Esophagus muscularis mucosa (tissue), 4 donors: ENCODE measurements around the gene ALKBH5. TPM values are rescaled to one million over a fixed set of nuclear protein-coding genes. Genes with fewer than 3 reads are reported as not detected.
A peak's percentile ranks its signal among the peaks of the same experiment; 100 is the strongest.

Experiments used
- DNase-seq: peaks from one replicate; pipeline ENCODE4 v3.0.0-alpha.2; 2017; ENCODE audit errors: extremely low spot score
- H3K27ac ChIP-seq, 4 donors: fragments of 200-600 bp; sonication (generic); replicated peaks in 1 of 4; 1 replicate in 3 of 4; 2 replicates in 1 of 4; pipeline ENCODE4 v1.5.1; 2016 to 2019; ENCODE audit warnings: mild to moderate bottlenecking in 1 of 4
- H3K27me3 ChIP-seq, 4 donors: fragments of 200-600 bp; sonication (generic); one replicate each; pipeline versions ENCODE4 v1.5.1 to v1.6.0; 2016 to 2019
- H3K36me3 ChIP-seq, 4 donors: fragments of 200-600 bp; sonication (generic); one replicate each; pipeline ENCODE4 v1.5.1; 2016 to 2019
- H3K4me1 ChIP-seq, 4 donors: fragments of 200-600 bp; sonication (generic); one replicate each; pipeline ENCODE4 v1.5.1; 2016 to 2019
- H3K4me3 ChIP-seq, 4 donors: fragments of 200-600 bp; sonication (generic); 1 replicate in 2 of 4; 2 replicates in 2 of 4; pipeline ENCODE4 v1.5.1; 2016 to 2019; ENCODE audit warnings: mild to moderate bottlenecking in 4 of 4, moderate library complexity in 1 of 4
- H3K9me3 ChIP-seq, 4 donors: fragments of 200-600 bp; sonication (generic); 1 replicate in 3 of 4; 2 replicates in 1 of 4; pipeline ENCODE4 v1.5.1; 2016 to 2019
- CTCF ChIP-seq, 3 experiments: fragments of 200-600 bp in 2 of 3; fragments of 450-650 bp in 1 of 3; sonication (generic) in 2 of 3; IDR thresholded peaks; one replicate each; pipeline ENCODE4 v1.5.1; 2017 to 2019; ENCODE audit warnings: antibody characterized with exemption in 3 of 3, mild to moderate bottlenecking in 2 of 3, moderate library complexity in 1 of 3
- EP300 ChIP-seq: sonication (generic); formaldehyde crosslinking; IDR thresholded peaks from one replicate; pipeline ENCODE4 v1.6.1; 2017; ENCODE audit warnings: antibody characterized with exemption
- POLR2A ChIP-seq: fragments of 450-650 bp; IDR thresholded peaks from one replicate; pipeline ENCODE4 v1.6.1; 2017; ENCODE audit warnings: antibody characterized with exemption, moderate library complexity, mild to moderate bottlenecking, low read depth
- POLR2AphosphoS5 ChIP-seq, 2 donors: sonication (generic); formaldehyde crosslinking; IDR thresholded peaks; one replicate each; pipeline ENCODE4 v1.6.1; 2017; ENCODE audit warnings: antibody characterized with exemption in 2 of 2
- WGBS: methylation state at CpG from one replicate; pipeline ENCODE4 v1.1.5; 2018; 5-methylcytosine and 5-hydroxymethylcytosine counted together
- intact Hi-C: fragments of 100-400 bp; cut with DNase I; formaldehyde crosslinking; loops from one replicate; pipeline ENCODE4 v1.15.1; 2023
- total RNA-seq, 4 donors: library from RNA; depleted of rRNA; stranded (reverse); fragments of >200 nt; gene quantifications; one replicate each; pipeline versions ENCODE4 v1.1.0 to v1.2.1, GENCODE V29; 2016

ALKBH5 gene
- total RNA-seq, 4 donors from 2014 or later, result 120 to 197 (median 151) TPM

DNA sequence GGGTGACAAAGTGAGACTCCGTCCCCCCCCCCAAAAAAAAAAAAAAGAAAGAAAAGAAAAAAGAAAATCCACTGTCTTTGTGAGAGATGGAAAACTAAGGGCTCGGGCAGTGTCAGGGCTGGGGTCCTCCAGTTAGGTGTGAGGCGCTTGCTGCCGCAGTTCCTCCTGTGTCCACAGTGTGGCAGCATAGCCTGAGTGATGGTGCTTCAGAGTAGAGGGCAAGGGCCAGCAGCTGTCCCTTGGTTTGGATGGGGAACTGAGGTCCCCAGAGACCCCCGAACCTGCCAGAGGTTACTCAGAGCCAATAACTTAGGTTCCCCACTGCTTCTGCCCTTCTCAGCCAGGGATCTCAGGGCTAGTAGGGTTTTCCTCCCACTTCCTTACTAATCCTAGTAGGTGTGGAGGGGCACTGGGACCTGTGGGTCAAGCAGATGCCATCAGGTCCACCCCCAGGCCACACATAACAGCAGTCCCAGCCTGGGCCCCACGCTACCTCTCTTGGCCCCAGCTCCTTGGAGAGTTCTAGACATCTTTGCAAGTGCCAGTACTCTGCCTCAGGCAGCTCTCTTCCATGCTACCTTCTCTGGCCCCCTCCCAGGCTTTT, 33.9 kb downstream of the ALKBH5 start:
- DNase-seq, result no peak
- intact Hi-C loops, result no loop called here
- no peak overlapping the region for H3K4me3 ChIP-seq
- no peak overlapping the region for H3K27ac ChIP-seq
- no peaks in the 10 kb centered on the region for H3K9me3 ChIP-seq
- H3K4me1 ChIP-seq, result peaks cover 0 to 19% (median 6%) of the 10 kb centered on the region in 4 donors
- H3K36me3 ChIP-seq, result no peaks in the 10 kb centered on the region
- WGBS, result 14% methylated on average over 6 of the region's 6 CpGs
- TF ChIP-seq CTCF (IDR thresholded peaks at IDR 0.05), result peak; percentile 86 to 92 (median 88)
- TF ChIP-seq EP300, result no peak
- TF ChIP-seq POLR2AphosphoS5 (IDR thresholded peaks at IDR 0.05), result peak in 1 of 2 donors; percentile 29
- no peaks in the 10 kb centered on the region for H3K27me3 ChIP-seq

DNA sequence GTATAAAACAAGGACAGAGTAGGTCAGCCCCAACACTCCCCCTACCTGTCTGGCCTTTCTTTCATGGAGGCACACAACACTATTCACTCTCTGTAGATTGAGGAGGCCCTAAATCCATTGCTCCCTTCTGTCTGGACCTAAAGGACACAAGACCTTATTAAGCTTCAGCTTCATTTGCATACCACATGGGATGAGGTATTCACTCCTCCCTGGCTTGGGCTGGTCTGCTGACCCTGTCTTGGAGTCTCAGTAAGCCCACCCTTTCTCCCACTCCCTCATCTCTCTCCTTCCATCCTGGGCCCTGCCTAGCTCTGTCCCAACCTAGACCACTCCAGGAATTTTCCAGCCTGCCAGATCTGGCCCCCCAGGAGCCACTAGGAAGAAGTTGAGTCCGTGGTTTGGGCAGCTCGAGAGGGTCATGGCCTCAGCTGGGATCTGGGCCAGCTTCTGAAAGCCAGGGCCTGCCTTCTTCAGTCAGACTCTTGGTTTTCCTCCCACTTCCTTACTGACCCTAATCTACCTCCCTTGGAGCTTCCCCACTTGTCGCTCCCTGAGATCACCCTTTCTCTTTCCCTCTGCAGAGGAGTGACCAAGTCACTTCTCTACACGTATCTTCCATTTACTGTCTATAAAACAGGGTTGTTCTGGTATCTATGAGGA, 35.3 kb downstream of the ALKBH5 start:
- intact Hi-C loops, result no loop called here
- no peak for DNase-seq
- Histone ChIP-seq H3K27me3 (no peaks in the 10 kb centered on the region), H3K4me1 (peaks cover 0 to 19% (median 6%) of the 10 kb centered on the region in 4 donors), H3K4me3 (no peak overlapping the region), H3K9me3 (no peaks in the 10 kb centered on the region), H3K36me3 (no peaks in the 10 kb centered on the region), H3K27ac (no peak overlapping the region)
- TF ChIP-seq EP300, result no peak
- TF ChIP-seq POLR2A, result no peak
- TF ChIP-seq CTCF (IDR thresholded peaks at IDR 0.05), result no peak
- TF ChIP-seq POLR2AphosphoS5 (IDR thresholded peaks at IDR 0.05), result no peak
- WGBS, result 15% methylated on average over 4 of the region's 4 CpGs

- no peaks in the 10 kb centered on the region for H3K36me3 ChIP-seq
- no peak for DNase-seq
- H3K27ac ChIP-seq, result peak overlapping the region; percentile 63 to 76 (median 68)
- peaks cover 14 to 49% (median 30%) of the 10 kb centered on the region in 4 donors for H3K4me1 ChIP-seq
- 74% methylated on average over 3 of the region's 4 CpGs for WGBS
- TF ChIP-seq CTCF (IDR thresholded peaks at IDR 0.05) (no peak), POLR2A (no peak)
- no peaks in the 10 kb centered on the region for H3K9me3 ChIP-seq
- intact Hi-C loops, result loop anchor here (5.0 kb wide), 1 partner anchor 88 kb away; the partner anchor contains the start of gene TOP3A
- no peaks in the 10 kb centered on the region for H3K27me3 ChIP-seq
- H3K4me3 ChIP-seq, result no peak overlapping the region
Observed at GRCh38 chr17:18224053-18224386, 40.4 kb downstream of the ALKBH5 start.

DNA sequence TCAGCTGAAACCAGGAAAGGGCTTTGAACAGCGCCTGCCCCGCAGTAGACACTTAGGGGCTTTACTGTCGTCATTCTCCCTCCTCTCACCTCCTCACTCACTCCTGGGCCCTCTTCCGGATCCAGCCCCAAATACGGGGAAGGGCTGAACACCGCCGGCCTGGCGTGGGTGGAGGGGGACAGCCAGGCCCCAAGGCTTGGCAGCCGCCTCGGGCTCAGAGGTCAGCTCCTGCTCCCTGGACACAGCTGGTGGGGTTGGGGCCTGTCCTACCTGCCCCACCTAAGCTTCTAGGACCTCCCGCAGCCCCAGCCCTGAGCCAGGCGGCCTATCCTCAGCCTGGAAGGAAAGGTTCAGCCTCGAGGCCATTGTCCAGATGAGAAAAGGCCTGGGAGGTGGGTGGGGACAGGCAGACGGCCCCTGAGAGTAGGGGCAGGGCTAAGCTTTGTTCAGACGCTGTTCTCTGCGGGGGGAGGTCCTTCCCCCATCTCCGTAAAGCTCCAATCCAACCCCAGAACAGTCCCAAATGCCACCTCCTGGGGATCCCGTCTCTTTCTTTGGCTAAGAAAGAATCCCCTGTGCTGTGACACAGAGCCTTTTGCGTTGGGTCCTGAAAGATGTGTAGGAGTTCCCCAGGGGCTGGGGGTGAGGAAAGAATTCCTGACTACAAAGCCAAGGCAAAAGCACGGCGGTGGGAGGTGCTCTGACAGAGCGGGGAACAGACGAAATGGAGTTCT, 40.9 kb downstream of the ALKBH5 start:
- WGBS, result 28% methylated on average over 20 of the region's 23 CpGs
- no peak for TF ChIP-seq EP300
- Histone ChIP-seq H3K27me3 (no peaks in the 10 kb centered on the region), H3K4me3 (peak overlapping the region; percentile 66 to 89 (median 72)), H3K36me3 (no peaks in the 10 kb centered on the region), H3K4me1 (peaks cover 14 to 48% (median 27%) of the 10 kb centered on the region in 4 donors), H3K9me3 (no peaks in the 10 kb centered on the region), H3K27ac (peak overlapping the region; percentile 63 to 76 (median 68))
- DNase-seq, result no peak
- intact Hi-C loops, result loop anchor here (5.0 kb wide), 1 partner anchor 88 kb away; the partner anchor contains the start of gene TOP3A

DNA sequence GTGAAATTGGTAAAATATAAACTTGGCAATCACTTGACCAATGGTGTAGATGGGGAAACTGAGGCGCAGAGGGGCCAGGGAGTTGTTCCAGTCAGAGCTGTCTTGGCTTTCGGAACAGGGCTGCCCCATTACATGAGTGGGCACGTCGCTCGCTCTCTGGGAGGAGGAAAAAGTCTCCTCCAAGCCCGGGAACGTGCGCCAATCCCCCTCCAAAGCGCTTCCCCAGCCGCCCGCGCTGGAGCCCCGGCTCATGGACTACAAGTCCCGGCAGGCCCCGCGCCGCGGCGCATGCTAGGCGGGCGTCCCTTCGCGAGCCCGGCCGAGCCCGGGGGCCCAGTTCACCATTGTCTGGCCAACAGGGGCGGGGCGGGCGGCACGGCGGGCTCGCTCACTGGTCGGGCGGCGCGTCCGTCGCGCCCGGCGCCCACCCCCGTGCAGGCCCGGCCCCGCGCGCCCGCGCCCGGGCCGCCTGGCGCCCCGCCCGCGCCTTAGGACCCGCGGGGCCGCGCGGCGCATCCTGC, 41.6 kb downstream of the ALKBH5 start, which contains the start of gene LLGL1:
TSS of gene LLGL1 (plus strand) at position 515 of the 521 bp plus-strand sequence. CDS start 48 bp downstream, outside the sequence.
- intact Hi-C loops, result no loop called here

More for the DNA sequence above, 41.6 kb downstream of the ALKBH5 start, which contains the start of gene LLGL1:
- H3K4me3 ChIP-seq, result peak within 1 kb of the TSS; percentile 66 to 89 (median 72)
- H3K4me1 ChIP-seq, result peaks cover 14 to 55% (median 27%) of the 10 kb centered on the region in 4 donors
- 1% methylated on average over 40 of the region's 60 CpGs for WGBS
- peak within 1 kb of the TSS; percentile 65 to 79 (median 73) for H3K27ac ChIP-seq
- TF ChIP-seq POLR2AphosphoS5 (IDR thresholded peaks at IDR 0.05) (peak; percentile 50 to 72), EP300 (no peak)
- H3K27me3 ChIP-seq, result no peaks in the 10 kb centered on the region
- H3K36me3 ChIP-seq, result no peaks in the 10 kb centered on the region
- no peaks in the 10 kb centered on the region for H3K9me3 ChIP-seq
- peak; percentile 98 for DNase-seq
